Activated T-helper 1 cell treated with anti-CD3 and anti-CD28 coated beads, Interleukin-12 subunit alpha, Interleukin-12 subunit beta, Interleukin-2, Interleukin-4 antibody, amounts not matched to agents 30 ng/mL and 10 ng/mL and 1 ng/mL, durations not matched to agents 14 hours and 24 hours and 36 hours (primary cell): Measurements from ENCODE around the gene COQ9. TPM values are rescaled to one million over a fixed set of nuclear protein-coding genes. Genes with fewer than 3 reads are reported as not detected.
"Not testable (repeated sequence)": the region's sequence is repeated elsewhere in the genome, so short reads cannot be mapped to it uniquely, and the experiment has no call there.

ENCODE experiments used
- DNase-seq: peaks from one replicate; pipeline ENCODE4 v3.0.0; 2021; ENCODE audit warnings: low spot score
- H3K27ac Mint-ChIP-seq: one replicate; pipeline ENCODE4 v1.8.0; 2021; ENCODE audit warnings: mild to moderate bottlenecking, mixed read lengths
- H3K27me3 Mint-ChIP-seq: one replicate; pipeline ENCODE4 v1.8.0; 2022; ENCODE audit warnings: mild to moderate bottlenecking, moderate library complexity, mixed read lengths; ENCODE audit not compliant: insufficient read depth
- H3K36me3 Mint-ChIP-seq: one replicate; pipeline ENCODE4 v1.8.0; 2021; ENCODE audit warnings: low read depth, mixed read lengths
- H3K4me1 Mint-ChIP-seq: one replicate; pipeline ENCODE4 v1.8.0; 2021; ENCODE audit warnings: low read depth, mixed read lengths
- H3K4me3 Mint-ChIP-seq: one replicate; pipeline ENCODE4 v1.8.0; 2021; ENCODE audit warnings: mild to moderate bottlenecking, moderate library complexity, mixed read lengths
- H3K9me3 Mint-ChIP-seq: one replicate; pipeline ENCODE4 v1.8.0; 2021; ENCODE audit warnings: mixed read lengths
- intact Hi-C: fragments of 100-400 bp; cut with micrococcal nuclease; formaldehyde crosslinking; loops from one replicate; pipeline ENCODE4 v1.15.1; 2024
- total RNA-seq: library from RNA; stranded (reverse); gene quantifications from 2 replicates; pipeline ENCODE4 v1.2.3, GENCODE V29; 2022

The COQ9 gene
- total RNA-seq, 1 donor from 2014 or later: 51.2 TPM

- Mint-ChIP-seq H3K4me1 (peaks cover 20% of the 10 kb centered on the region), H3K4me3 (peak overlapping the region; percentile 74), H3K27me3 (peaks cover 23% of the 10 kb centered on the region), H3K27ac (peak overlapping the region; percentile 61), H3K9me3 (no peaks in the 10 kb centered on the region), H3K36me3 (no peaks in the 10 kb centered on the region)
- DNase-seq: no peak
- intact Hi-C loops: loop anchor here (1.0 kb wide), 3 partner anchors 12 to 50 kb away; partner anchors contain the start of genes CIAPIN1 and COQ9
Measured at GRCh38 chr16:57486858-57487834, 39.9 kb downstream of the COQ9 start.

- H3K4me3 Mint-ChIP-seq: no peak overlapping the region
- peaks cover 31% of the 10 kb centered on the region for H3K27me3 Mint-ChIP-seq
- no peaks in the 10 kb centered on the region for H3K36me3 Mint-ChIP-seq
- intact Hi-C loops: no loop called here
- H3K9me3 Mint-ChIP-seq: no peaks in the 10 kb centered on the region
- peaks cover 20% of the 10 kb centered on the region for H3K4me1 Mint-ChIP-seq
- no peak for DNase-seq
- H3K27ac Mint-ChIP-seq: no peak overlapping the region
Measured at GRCh38 chr16:57489229-57489628, 42.0 kb downstream of the COQ9 start.

- H3K27ac Mint-ChIP-seq: no peak overlapping the region
- no peaks in the 10 kb centered on the region for H3K4me1 Mint-ChIP-seq
- no peaks in the 10 kb centered on the region for H3K36me3 Mint-ChIP-seq
- H3K9me3 Mint-ChIP-seq: no peaks in the 10 kb centered on the region
- intact Hi-C loops: no loop called here
- no peak for DNase-seq
- H3K27me3 Mint-ChIP-seq: peaks cover 26% of the 10 kb centered on the region
- no peak overlapping the region for H3K4me3 Mint-ChIP-seq
Measured at GRCh38 chr16:57493767-57494166, 46.5 kb downstream of the COQ9 start.

GRCh38 chr16:57497121-57497520 lies 49.8 kb downstream of the COQ9 start:
- H3K27me3 Mint-ChIP-seq: peaks cover 12% of the 10 kb centered on the region

GRCh38 chr16:57498031-57498430 lies 50.8 kb downstream of the COQ9 start:
- Mint-ChIP-seq H3K4me3 (no peak overlapping the region), H3K27ac (no peak overlapping the region), H3K36me3 (no peaks in the 10 kb centered on the region), H3K9me3 (no peaks in the 10 kb centered on the region), H3K27me3 (peaks cover 5% of the 10 kb centered on the region), H3K4me1 (peaks cover 10% of the 10 kb centered on the region)
- intact Hi-C loops: no loop called here
- no peak for DNase-seq

More at GRCh38 chr16:57497121-57497520, 49.8 kb downstream of the COQ9 start:
- Mint-ChIP-seq H3K36me3 (no peaks in the 10 kb centered on the region), H3K27ac (no peak overlapping the region), H3K4me3 (no peak overlapping the region), H3K4me1 (peaks cover 10% of the 10 kb centered on the region), H3K9me3 (no peaks in the 10 kb centered on the region)
- no peak for DNase-seq
- intact Hi-C loops: no loop called here

- intact Hi-C loops, H3K27ac Mint-ChIP-seq, DNase-seq, H3K4me3 Mint-ChIP-seq, H3K36me3 Mint-ChIP-seq, H3K27me3 Mint-ChIP-seq, H3K9me3 Mint-ChIP-seq: not testable (repeated sequence)
- H3K4me1 Mint-ChIP-seq: peaks cover 10% of the 10 kb centered on the region
Measured at GRCh38 chr16:57499941-57500340, 52.7 kb downstream of the COQ9 start.

- intact Hi-C loops: no loop called here
- Mint-ChIP-seq H3K27me3 (peaks cover 2% of the 10 kb centered on the region), H3K4me3 (no peak overlapping the region), H3K9me3 (no peaks in the 10 kb centered on the region), H3K36me3 (no peaks in the 10 kb centered on the region), H3K4me1 (peaks cover 10% of the 10 kb centered on the region), H3K27ac (peak overlapping the region; percentile 49)
- DNase-seq: no peak
Measured at GRCh38 chr16:57500578-57501111, 53.4 kb downstream of the COQ9 start.

- intact Hi-C loops: no loop called here
- Mint-ChIP-seq H3K4me3 (no peak overlapping the region), H3K27ac (peak overlapping the region; percentile 26), H3K4me1 (peaks cover 10% of the 10 kb centered on the region), H3K36me3 (no peaks in the 10 kb centered on the region), H3K9me3 (no peaks in the 10 kb centered on the region), H3K27me3 (peaks cover 2% of the 10 kb centered on the region)
- DNase-seq: no peak
Measured at GRCh38 chr16:57501492-57501891, 54.2 kb downstream of the COQ9 start.

GRCh38 chr16:57502048-57502775 lies 54.9 kb downstream of the COQ9 start:
- DNase-seq: no peak
- Mint-ChIP-seq H3K27ac (no peak overlapping the region), H3K27me3 (peaks cover 2% of the 10 kb centered on the region), H3K4me3 (no peak overlapping the region), H3K9me3 (no peaks in the 10 kb centered on the region), H3K4me1 (peaks cover 10% of the 10 kb centered on the region), H3K36me3 (no peaks in the 10 kb centered on the region)
- intact Hi-C loops: no loop called here

GRCh38 chr16:57503366-57503765 lies 56.1 kb downstream of the COQ9 start:
- H3K27ac Mint-ChIP-seq: no peak overlapping the region
- H3K4me1 Mint-ChIP-seq: peaks cover 10% of the 10 kb centered on the region
- no peak for DNase-seq
- peaks cover 3% of the 10 kb centered on the region for H3K27me3 Mint-ChIP-seq
- H3K36me3 Mint-ChIP-seq: no peaks in the 10 kb centered on the region
- no peak overlapping the region for H3K4me3 Mint-ChIP-seq
- H3K9me3 Mint-ChIP-seq: no peaks in the 10 kb centered on the region
- intact Hi-C loops: no loop called here

- H3K27me3 Mint-ChIP-seq: peaks cover 4% of the 10 kb centered on the region
- no peak overlapping the region for H3K27ac Mint-ChIP-seq
- intact Hi-C loops: no loop called here
- DNase-seq: no peak
- H3K4me1 Mint-ChIP-seq: peaks cover 10% of the 10 kb centered on the region
- H3K36me3 Mint-ChIP-seq: no peaks in the 10 kb centered on the region
- H3K9me3 Mint-ChIP-seq: no peaks in the 10 kb centered on the region
- H3K4me3 Mint-ChIP-seq: no peak overlapping the region
Measured at GRCh38 chr16:57504001-57504400, 56.7 kb downstream of the COQ9 start.

- Mint-ChIP-seq H3K27me3 (peaks cover 4% of the 10 kb centered on the region), H3K36me3 (no peaks in the 10 kb centered on the region), H3K27ac (no peak overlapping the region), H3K9me3 (no peaks in the 10 kb centered on the region), H3K4me3 (no peak overlapping the region), H3K4me1 (peaks cover 10% of the 10 kb centered on the region)
- intact Hi-C loops: no loop called here
- DNase-seq: no peak
Measured at GRCh38 chr16:57504491-57504890, 57.2 kb downstream of the COQ9 start.

GRCh38 chr16:57505169-57505568 lies 57.9 kb downstream of the COQ9 start:
- Mint-ChIP-seq H3K27ac (no peak overlapping the region), H3K27me3 (peaks cover 4% of the 10 kb centered on the region), H3K36me3 (no peaks in the 10 kb centered on the region), H3K4me3 (no peak overlapping the region), H3K4me1 (peaks cover 10% of the 10 kb centered on the region), H3K9me3 (no peaks in the 10 kb centered on the region)
- DNase-seq: no peak
- intact Hi-C loops: no loop called here
